ENCODE results near the gene RNF175. TPM values are rescaled to one million over a fixed set of nuclear protein-coding genes. Genes with fewer than 3 reads are reported as not detected.

RNF175 gene
- total RNA-seq, 1 donor from 2014 or later, result 1.00 TPM

Other genes with a start within 250 kb of the RNF175 start
- gene TLR2, start 75.7 kb downstream of the RNF175 start, total RNA-seq, result 5.1 TPM
- gene SFRP2, start 29.1 kb upstream of the RNF175 start, total RNA-seq, result 2.1 TPM